Esophagus squamous epithelium (tissue), 5 donors: ENCODE results near the gene FAH. TPM values are rescaled to one million over a fixed set of nuclear protein-coding genes. Genes with fewer than 3 reads are reported as not detected.

Experiments used
- DNase-seq: peaks from one replicate; lab custom pipeline; 2025; lab: John Stamatoyannopoulos, UW
- H3K27ac ChIP-seq, 4 donors: fragments of 200-600 bp; sonication (generic); one replicate each; pipeline ENCODE4 v1.5.1; 2016 to 2019; ENCODE audit warnings: mild to moderate bottlenecking in 1 of 4
- H3K27me3 ChIP-seq, 4 donors: fragments of 200-600 bp; sonication (generic); 1 replicate in 3 of 4; 2 replicates in 1 of 4; pipeline versions ENCODE4 v1.5.1 to v1.6.0; 2017 to 2021; ENCODE audit warnings: antibody characterized with exemption in 1 of 4
- H3K36me3 ChIP-seq, 3 donors: fragments of 200-600 bp; sonication (generic); one replicate each; pipeline ENCODE4 v1.5.1; 2016 to 2019
- H3K4me1 ChIP-seq, 3 donors: fragments of 200-600 bp; sonication (generic); one replicate each; pipeline ENCODE4 v1.5.1; 2017 to 2019
- H3K4me3 ChIP-seq, 4 donors: fragments of 200-600 bp; sonication (generic); 1 replicate in 3 of 4; 2 replicates in 1 of 4; pipeline ENCODE4 v1.5.1; 2016 to 2019; ENCODE audit warnings: mild to moderate bottlenecking in 2 of 4, moderate library complexity in 1 of 4
- H3K9me3 ChIP-seq, 3 donors: fragments of 200-600 bp; sonication (generic); one replicate each; pipeline ENCODE4 v1.5.1; 2016 to 2019
- POLR2A ChIP-seq, 4 donors: fragments of 450-650 bp; IDR thresholded peaks; one replicate each; pipeline ENCODE4 v1.6.1; 2017; ENCODE audit warnings: antibody characterized with exemption in 4 of 4, mild to moderate bottlenecking in 4 of 4, moderate library complexity in 3 of 4
- WGBS, 2 donors: methylation state at CpG; one replicate each; pipeline ENCODE4 v1.1.5; 2018; 5-methylcytosine and 5-hydroxymethylcytosine counted together
- intact Hi-C: fragments of 100-400 bp; cut with DNase I; formaldehyde crosslinking; loops from one replicate; pipeline ENCODE4 v1.15.0; 2022
- total RNA-seq, 4 donors: library from RNA; depleted of rRNA; stranded (reverse); fragments of >200 nt; gene quantifications; one replicate each; pipeline ENCODE4 v1.1.0, GENCODE V29; 2016
- TF ChIP-seq, protein P1 (sequence below), 6 experiments: fragments of 450-650 bp in 4 of 6; fragments of 200-600 bp in 2 of 6; sonication (generic) in 2 of 6; IDR thresholded peaks; one replicate each; pipeline ENCODE4 v1.5.1; 2016 to 2019; ENCODE audit warnings: antibody characterized with exemption in 6 of 6, mild to moderate bottlenecking in 4 of 6, moderate library complexity in 4 of 6
- donor health status: DM: yes; HTN: yes; CAD: no.

The FAH gene
- total RNA-seq, 4 donors from 2014 or later, result 10.0 to 28.3 (median 15.8) TPM

DNA sequence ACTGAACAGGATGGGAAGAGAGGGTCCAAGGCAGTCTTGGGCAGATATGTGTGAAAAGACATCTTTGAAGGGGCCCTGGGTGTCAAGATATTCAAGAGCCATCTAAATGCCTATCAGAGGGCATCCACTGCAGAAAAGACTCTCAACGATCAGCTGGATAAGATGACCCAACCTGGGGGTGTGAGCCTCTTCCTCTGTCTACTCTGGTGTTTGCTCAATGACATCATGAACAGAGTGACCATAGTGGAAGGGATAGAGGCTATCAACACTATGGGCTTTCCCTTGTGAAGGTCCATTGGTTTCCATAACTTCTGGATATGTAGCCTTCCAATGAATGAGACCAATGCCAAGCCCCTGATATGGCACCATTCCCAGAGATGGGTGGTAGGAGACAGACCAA lies 42.1 kb downstream of the FAH start:
- no peaks in the 10 kb centered on the region for H3K36me3 ChIP-seq
- peaks cover 0 to 6% (median 0%) of the 10 kb centered on the region in 4 donors for H3K27me3 ChIP-seq
- no peak for DNase-seq
- no peak overlapping the region for H3K27ac ChIP-seq
- no peaks in the 10 kb centered on the region for H3K9me3 ChIP-seq
- no peak for TF ChIP-seq POLR2A (IDR thresholded peaks at IDR 0.05)
- TF ChIP-seq, protein P1, sequence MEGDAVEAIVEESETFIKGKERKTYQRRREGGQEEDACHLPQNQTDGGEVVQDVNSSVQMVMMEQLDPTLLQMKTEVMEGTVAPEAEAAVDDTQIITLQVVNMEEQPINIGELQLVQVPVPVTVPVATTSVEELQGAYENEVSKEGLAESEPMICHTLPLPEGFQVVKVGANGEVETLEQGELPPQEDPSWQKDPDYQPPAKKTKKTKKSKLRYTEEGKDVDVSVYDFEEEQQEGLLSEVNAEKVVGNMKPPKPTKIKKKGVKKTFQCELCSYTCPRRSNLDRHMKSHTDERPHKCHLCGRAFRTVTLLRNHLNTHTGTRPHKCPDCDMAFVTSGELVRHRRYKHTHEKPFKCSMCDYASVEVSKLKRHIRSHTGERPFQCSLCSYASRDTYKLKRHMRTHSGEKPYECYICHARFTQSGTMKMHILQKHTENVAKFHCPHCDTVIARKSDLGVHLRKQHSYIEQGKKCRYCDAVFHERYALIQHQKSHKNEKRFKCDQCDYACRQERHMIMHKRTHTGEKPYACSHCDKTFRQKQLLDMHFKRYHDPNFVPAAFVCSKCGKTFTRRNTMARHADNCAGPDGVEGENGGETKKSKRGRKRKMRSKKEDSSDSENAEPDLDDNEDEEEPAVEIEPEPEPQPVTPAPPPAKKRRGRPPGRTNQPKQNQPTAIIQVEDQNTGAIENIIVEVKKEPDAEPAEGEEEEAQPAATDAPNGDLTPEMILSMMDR (IDR thresholded peaks at IDR 0.05), result no peak
- no peaks in the 10 kb centered on the region for H3K4me1 ChIP-seq
- WGBS, 2 donors, result 70 to 82% methylated on average over 1 of the region's 1 CpG
- H3K4me3 ChIP-seq, result no peak overlapping the region
- intact Hi-C loops, result no loop called here

DNA sequence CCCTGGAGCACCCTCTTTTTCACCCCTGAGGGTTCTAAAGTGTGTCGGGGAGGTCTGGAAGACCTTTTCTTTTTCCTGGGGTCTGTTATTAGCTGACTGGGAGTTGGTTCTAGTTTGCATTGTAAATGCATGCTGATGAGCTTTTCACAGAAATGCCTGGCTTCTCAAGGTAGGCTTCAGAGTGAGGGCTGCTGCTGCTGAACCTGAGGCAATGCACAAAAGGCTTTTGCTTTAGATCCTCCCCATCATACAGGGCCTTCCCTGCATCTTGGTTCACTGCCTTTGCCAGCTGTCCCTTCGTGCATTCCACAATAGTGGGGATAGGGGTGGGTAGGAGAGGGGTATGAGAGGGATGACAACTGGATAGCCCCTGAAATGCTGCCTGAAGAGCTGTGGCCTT lies 46.6 kb downstream of the FAH start:
- H3K27me3 ChIP-seq, result peaks cover 0 to 18% (median 0%) of the 10 kb centered on the region in 4 donors
- no peak overlapping the region for H3K27ac ChIP-seq
- no peak for TF ChIP-seq POLR2A (IDR thresholded peaks at IDR 0.05)
- TF ChIP-seq, protein P1 (IDR thresholded peaks at IDR 0.05), result no peak
- H3K4me1 ChIP-seq, result peaks cover 0 to 17% (median 7%) of the 10 kb centered on the region in 3 donors
- WGBS, 2 donors, result 86 to 88% methylated on average over 1 to 2 of the region's 2 CpGs
- H3K4me3 ChIP-seq, result no peak overlapping the region
- no peaks in the 10 kb centered on the region for H3K9me3 ChIP-seq
- H3K36me3 ChIP-seq, result no peaks in the 10 kb centered on the region
- intact Hi-C loops, result no loop called here
- DNase-seq, result no peak

DNA sequence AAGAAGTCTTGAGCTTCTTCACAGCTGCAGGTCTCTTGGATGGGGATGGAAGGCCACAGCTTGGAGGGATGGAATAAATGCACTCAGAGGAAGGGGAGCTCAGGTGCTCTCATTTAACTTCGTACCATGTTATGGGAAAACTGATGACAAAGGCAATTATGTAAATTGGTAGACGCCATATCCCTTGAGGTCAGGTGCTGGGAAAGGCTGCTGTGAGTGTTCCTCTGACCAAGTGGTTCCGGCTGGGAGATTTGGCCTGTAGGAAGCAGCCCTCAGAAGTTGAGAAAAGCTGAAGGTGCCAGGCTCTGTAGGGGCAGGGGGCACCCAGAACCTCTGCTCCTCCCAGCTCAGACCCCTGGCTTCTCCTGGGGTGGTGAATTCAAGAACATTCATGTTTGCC lies 47.1 kb downstream of the FAH start:
- intact Hi-C loops, result no loop called here
- H3K4me1 ChIP-seq, result peaks cover 0 to 17% (median 7%) of the 10 kb centered on the region in 3 donors
- H3K9me3 ChIP-seq, result no peaks in the 10 kb centered on the region
- no peak for DNase-seq
- H3K27ac ChIP-seq, result no peak overlapping the region
- TF ChIP-seq, protein P1 (IDR thresholded peaks at IDR 0.05), result no peak
- no peak for TF ChIP-seq POLR2A (IDR thresholded peaks at IDR 0.05)
- 79 to 95% methylated on average over 3 of the region's 3 CpGs for WGBS, 2 donors
- H3K27me3 ChIP-seq, result peaks cover 0 to 18% (median 0%) of the 10 kb centered on the region in 4 donors
- H3K4me3 ChIP-seq, result no peak overlapping the region
- H3K36me3 ChIP-seq, result no peaks in the 10 kb centered on the region

DNA sequence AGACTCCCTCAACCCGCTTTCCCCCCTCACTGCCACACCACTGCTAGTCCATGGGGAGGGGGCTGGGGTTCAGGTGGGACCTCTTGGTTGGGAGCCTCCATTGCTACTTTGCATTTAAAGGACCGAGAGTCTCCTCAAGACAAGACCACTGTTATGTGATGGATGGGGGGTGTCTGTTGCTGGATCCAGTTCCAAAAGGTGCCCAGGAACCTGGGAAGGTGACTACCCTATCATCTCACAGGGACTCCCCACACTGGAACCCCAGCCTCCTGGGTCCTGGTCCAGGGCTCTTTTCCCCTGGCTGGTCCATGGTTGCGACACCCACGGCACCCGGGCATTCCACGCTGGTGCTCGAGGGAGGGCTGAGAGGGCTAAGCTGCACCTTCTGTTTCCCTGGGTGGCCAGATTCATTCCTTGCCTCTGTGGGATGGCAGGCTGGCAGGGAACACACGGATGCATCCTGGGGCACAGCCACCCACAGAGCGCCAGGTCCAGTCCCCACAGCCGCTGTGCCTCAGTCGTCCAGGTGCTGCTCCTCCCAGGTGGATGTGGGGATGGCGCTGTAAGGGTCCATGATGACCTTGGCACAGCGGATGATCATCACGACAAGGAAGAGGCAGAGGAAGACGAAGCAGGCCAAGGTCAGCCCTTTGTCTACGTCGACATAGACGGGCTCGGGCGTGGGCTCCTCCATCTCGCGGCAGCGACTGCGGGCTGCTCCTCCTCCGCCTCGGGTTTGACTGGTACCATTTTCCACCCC lies 48.6 kb downstream of the FAH start:
- Histone ChIP-seq H3K4me3 (no peak overlapping the region), H3K27me3 (peaks cover 0 to 18% (median 0%) of the 10 kb centered on the region in 4 donors), H3K9me3 (no peaks in the 10 kb centered on the region), H3K27ac (no peak overlapping the region), H3K36me3 (no peaks in the 10 kb centered on the region), H3K4me1 (peaks cover 0 to 17% (median 7%) of the 10 kb centered on the region in 3 donors)
- TF ChIP-seq, protein P1 (IDR thresholded peaks at IDR 0.05), result no peak
- TF ChIP-seq POLR2A (IDR thresholded peaks at IDR 0.05), result no peak
- intact Hi-C loops, result no loop called here
- no peak for DNase-seq
- 89 to 100% methylated on average over 5 to 21 of the region's 26 CpGs for WGBS, 2 donors

DNA sequence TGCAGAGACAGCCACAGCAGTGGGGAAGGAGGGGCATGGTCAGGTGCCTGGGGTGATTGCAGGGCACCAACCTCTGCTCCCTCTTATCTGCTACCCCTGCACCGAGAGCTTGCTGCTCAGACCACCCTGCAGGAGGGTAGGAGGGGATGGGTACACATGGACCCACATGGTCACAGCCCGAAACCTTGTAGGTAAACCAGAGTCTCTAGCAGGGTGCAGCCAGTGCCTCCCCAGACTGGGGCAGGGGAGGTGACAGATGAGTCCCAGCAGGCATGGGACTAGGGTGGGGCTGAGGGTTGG lies 49.2 kb downstream of the FAH start:
- Histone ChIP-seq H3K9me3 (no peaks in the 10 kb centered on the region), H3K27me3 (peaks cover 0 to 18% (median 0%) of the 10 kb centered on the region in 4 donors), H3K4me3 (no peak overlapping the region), H3K27ac (no peak overlapping the region), H3K4me1 (peaks cover 0 to 17% (median 7%) of the 10 kb centered on the region in 3 donors), H3K36me3 (no peaks in the 10 kb centered on the region)
- intact Hi-C loops, result no loop called here
- no peak for DNase-seq
- 83% methylated on average over 1 of the region's 2 CpGs; no CpG with 5 or more reads in 1 of the 2 donors for WGBS, 2 donors
- TF ChIP-seq POLR2A (IDR thresholded peaks at IDR 0.05), result no peak
- TF ChIP-seq, protein P1 (IDR thresholded peaks at IDR 0.05), result no peak
